HepG2 (cell line): ENCODE data around the gene KCNJ5. TPM values are rescaled to one million over a fixed set of nuclear protein-coding genes. Genes with fewer than 3 reads are reported as not detected.

Experiments used
- ATAC-seq: fragments of 200-7000 bp; cut with Tn5 transposase; 3 replicates; pipeline ENCODE4 v1.9.1; 2020; ENCODE audit warnings: mild to moderate bottlenecking, moderate library complexity
- BruUV-seq: library from RNA; stranded (reverse); fragments of 400-500 nt; replicated peaks from 2 replicates; lab custom pipeline; 2021; lab: Mats Ljungman, UMichigan
- CTCF ChIA-PET: fragments of 300-600 bp; formaldehyde crosslinking; extraction: SDS; loops from one replicate; lab custom pipeline; 2021; ENCODE audit warnings: low total read pairs, inconsistent platforms, low intra/inter-chr PET ratio; lab: Yijun Ruan, JAX
- POLR2A ChIA-PET: fragments of 350-600 bp; sonication (Branson Sonifier 250); formaldehyde crosslinking; loops from one replicate; lab custom pipeline; 2020; ENCODE audit warnings: antibody characterized with exemption, inconsistent platforms; lab: Yijun Ruan, JAX
- DNase-seq: peaks from one replicate; pipeline ENCODE4 v3.0.0-alpha.2; 2015; ENCODE audit warnings: low spot score
- FAIRE-seq: peaks from 3 replicates; lab custom pipeline; 2011; peaks lifted over from hg19 to GRCh38; lab: Jason Lieb, UNC
- H2AFZ ChIP-seq: one replicate; pipeline ENCODE4 v1.6.1; 2011; ENCODE audit warnings: low read length, inconsistent platforms
- H3K27ac ChIP-seq: fragments of 300-600 bp; 3 replicates; pipeline ENCODE4 v1.8.0; 2011; ENCODE audit warnings: mixed run types, mild to moderate bottlenecking, mixed read lengths, low read length, inconsistent platforms; ENCODE audit not compliant: insufficient read depth; ENCODE audit errors: extremely low read length
- H3K27me3 ChIP-seq, 2 experiments: fragments of 200-600 bp in 1 of 2; 2 replicates in 1 of 2; 3 replicates in 1 of 2; pipeline versions ENCODE4 v1.6.0 to v1.8.0; 2011; ENCODE audit warnings: low read length in 2 of 2, mild to moderate bottlenecking in 2 of 2, moderate library complexity in 2 of 2, inconsistent platforms in 1 of 2; ENCODE audit not compliant: insufficient read depth in 2 of 2, control insufficient read depth in 1 of 2
- H3K36me3 ChIP-seq, 2 experiments: fragments of 200-600 bp in 1 of 2; replicated peaks in 1 of 2; 2 replicates in 1 of 2; 3 replicates in 1 of 2; pipeline versions ENCODE4 v1.5.1 to v1.8.0; 2011; ENCODE audit warnings: low read length in 2 of 2, inconsistent platforms in 1 of 2; ENCODE audit not compliant: insufficient read depth in 2 of 2, control insufficient read depth in 1 of 2
- H3K4me1 ChIP-seq: 2 replicates; pipeline ENCODE4 v1.5.1; 2012; ENCODE audit warnings: low read length, inconsistent platforms; ENCODE audit not compliant: insufficient read depth
- H3K4me2 ChIP-seq: 2 replicates; pipeline ENCODE4 v1.6.0; 2011; ENCODE audit warnings: low read depth, low read length, inconsistent platforms
- H3K4me3 ChIP-seq, 3 experiments: fragments of 200-600 bp in 1 of 3; sonication (generic), shearing (Covaris generic) in 1 of 3; replicated peaks in 1 of 3; 2 replicates each; pipeline ENCODE4 v1.5.1; 2011 to 2016; ENCODE audit warnings: low read length in 3 of 3, inconsistent platforms in 2 of 3, low read depth in 2 of 3, mild to moderate bottlenecking in 2 of 3, control low read depth in 1 of 3, mixed read lengths in 1 of 3; ENCODE audit not compliant: insufficient read depth in 1 of 3
- H3K79me2 ChIP-seq: one replicate; pipeline ENCODE4 v1.6.1; 2011; ENCODE audit warnings: low read length, inconsistent platforms; ENCODE audit not compliant: insufficient read depth
- H3K9ac ChIP-seq: 2 replicates; pipeline ENCODE4 v1.6.0; 2011; ENCODE audit warnings: mild to moderate bottlenecking, low read depth, low read length, inconsistent platforms; ENCODE audit not compliant: insufficient read depth
- H3K9me3 ChIP-seq: 2 replicates; pipeline ENCODE4 v1.5.1; 2012; ENCODE audit warnings: mild to moderate bottlenecking, low read length
- H4K20me1 ChIP-seq: 2 replicates; pipeline ENCODE4 v1.6.0; 2011; ENCODE audit warnings: inconsistent platforms, mild to moderate bottlenecking, low read length, moderate library complexity; ENCODE audit not compliant: insufficient read depth
- ATF1 ChIP-seq: IDR thresholded peaks from 2 replicates; pipeline ENCODE4 v1.6.1; 2016; ENCODE audit warnings: mild to moderate bottlenecking, control low read depth
- ERF ChIP-seq: IDR thresholded peaks from 2 replicates; pipeline ENCODE4 v1.6.1; 2018; ENCODE audit warnings: missing biosample characterization, missing genetic modification reagents
- FOXK1 ChIP-seq: sonication (generic); formaldehyde crosslinking; IDR thresholded peaks from 2 replicates; pipeline ENCODE4 v1.4.0; 2020; ENCODE audit warnings: low read depth, missing genetic modification reagents, borderline replicate concordance
- HNRNPL ChIP-seq: fragments of 200-400 bp; formaldehyde crosslinking; IDR thresholded peaks from 2 replicates; pipeline ENCODE4 v1.6.1; 2017; ENCODE audit warnings: mild to moderate bottlenecking, low read depth, low read length
- KMT2B ChIP-seq: IDR thresholded peaks from 2 replicates; pipeline ENCODE4 v1.6.1; 2016; ENCODE audit warnings: missing genetic modification reagents, missing compliant biosample characterization
- MYNN ChIP-seq: sonication (generic); formaldehyde crosslinking; IDR thresholded peaks from 2 replicates; pipeline ENCODE4 v1.4.0; 2020; ENCODE audit warnings: mild to moderate bottlenecking, low read depth, missing genetic modification reagents
- NCOA2 ChIP-seq: sonication (generic); formaldehyde crosslinking; IDR thresholded peaks from 2 replicates; pipeline ENCODE4 v1.8.0; 2022; ENCODE audit warnings: inconsistent platforms
- PHF21A ChIP-seq: sonication (generic); formaldehyde crosslinking; IDR thresholded peaks from 2 replicates; pipeline ENCODE4 v1.5.0; 2020; ENCODE audit warnings: mild to moderate bottlenecking, missing genetic modification reagents
- ZNF136 ChIP-seq: sonication (generic); formaldehyde crosslinking; IDR thresholded peaks from 2 replicates; pipeline ENCODE4 v1.8.1; 2022; ENCODE audit warnings: low read depth, mild to moderate bottlenecking, moderate library complexity, missing genetic modification reagents
- ZNF512B ChIP-seq: sonication (generic); formaldehyde crosslinking; IDR thresholded peaks from 2 replicates; pipeline ENCODE4 v1.5.1; 2020; ENCODE audit warnings: missing genetic modification reagents, mild to moderate bottlenecking, borderline replicate concordance
- ZNF772 ChIP-seq: sonication (generic); formaldehyde crosslinking; IDR thresholded peaks from 2 replicates; pipeline ENCODE4 v1.5.0; 2020; ENCODE audit warnings: mild to moderate bottlenecking, missing genetic modification reagents
- ZNF883 ChIP-seq: sonication (generic); formaldehyde crosslinking; IDR thresholded peaks from 2 replicates; pipeline ENCODE4 v1.5.1; 2020; ENCODE audit warnings: mild to moderate bottlenecking, missing genetic modification reagents; ENCODE audit errors: not compliant biosample characterization
- ZSCAN22 ChIP-seq: sonication (generic); formaldehyde crosslinking; IDR thresholded peaks from 2 replicates; pipeline ENCODE4 v1.4.0; 2020; ENCODE audit warnings: mild to moderate bottlenecking, missing genetic modification reagents
- WGBS: methylation state at CpG from one replicate; pipeline ENCODE4 v1.1.6; 2017; ENCODE audit warnings: low lambda C conversion rate; 5-methylcytosine and 5-hydroxymethylcytosine counted together
- in situ Hi-C: cut with HindIII; loops from 2 replicates; pipeline ENCODE4 v1.10.0; 2017; ENCODE audit warnings: low pct_unique_long_range_greater_than_20kb; ENCODE audit not compliant: extremely low pct_ligation_motif_present
- intact Hi-C: fragments of 100-400 bp; cut with micrococcal nuclease; formaldehyde crosslinking; loops from one replicate; pipeline ENCODE4 v1.10.0; 2022; ENCODE audit not compliant: unreplicated experiment
- polyA plus RNA-seq, 8 experiments: library from polyadenylated mRNA; depleted of rRNA in 3 of 8; stranded (reverse) in 7 of 8; unstranded in 1 of 8; fragments of >200 nt; fragmentation: Illumina TruSeq in 4 of 8; extraction: Trizol in 4 of 8; gene quantifications; 2 replicates each; pipeline versions ENCODE4 v1.2.1 to v1.2.3, GENCODE V29; 2011 to 2016; ENCODE audit warnings: low read depth in 4 of 8, missing spikeins in 1 of 8, mixed read lengths in 1 of 8; ENCODE audit not compliant: insufficient read depth in 1 of 8
- total RNA-seq, 5 experiments: library from RNA; depleted of rRNA; stranded (reverse); fragments of >200 nt; fragmentation: Illumina TruSeq; extraction: Trizol; gene quantifications; 2 replicates each; pipeline ENCODE4 v1.2.3, GENCODE V29; 2016; ENCODE audit warnings: low read depth in 1 of 5

Gene KCNJ5
- total and polyA plus RNA-seq, 2 of the 13 experiments (the other 11 are each of a cell fraction or from before 2014, with no cell fraction given) = not detected

- TF ChIP-seq ZNF512B (CRISPR knock-in tag) = no peak
- no peak for TF ChIP-seq ZNF772 (CRISPR knock-in tag)
- TF ChIP-seq ZNF136 = no peak
- TF ChIP-seq MYNN = no peak
These were observed 38.3 kb downstream of the KCNJ5 start (continued) for GRCh38 chr11:128929468-128929867.

GRCh38 chr11:128929991-128930390, 38.8 kb downstream of the KCNJ5 start:
- DNase-seq (no peak), ATAC-seq (no peak), FAIRE-seq (no peak)
- 19% methylated on average over 3 of the region's 12 CpGs for WGBS
- H4K20me1 ChIP-seq = no peaks in the 10 kb centered on the region
- no peaks in the 10 kb centered on the region for H3K79me2 ChIP-seq
- no peaks in the 10 kb centered on the region for H3K9me3 ChIP-seq
- no peaks in the 10 kb centered on the region for H3K36me3 ChIP-seq
- intact Hi-C loops = no loop called here
- ChIA-PET POLR2A (no interaction called here), CTCF (no interaction called here)
- H3K4me3 ChIP-seq = no peak overlapping the region
- BruUV-seq = no TSS peak
- H3K27ac ChIP-seq = no peak overlapping the region
- H3K27me3 ChIP-seq = peaks cover 1 to 30% of the 10 kb centered on the region in 2 experiments
- TF ChIP-seq ZSCAN22 (CRISPR knock-in tag) (no peak), ATF1 (CRISPR knock-in tag) (no peak), ERF (no peak), HNRNPL (no peak), KMT2B (CRISPR knock-in tag) (no peak), PHF21A (no peak), ZNF883 (CRISPR knock-in tag) (no peak), FOXK1 (CRISPR knock-in tag) (no peak), NCOA2 (CRISPR knock-in tag) (no peak)
- H3K4me1 ChIP-seq = no peaks in the 10 kb centered on the region
- H3K4me2 ChIP-seq = no peak overlapping the region
- no peak overlapping the region for H3K9ac ChIP-seq
- in situ Hi-C loops = no loop called here
- H2AFZ ChIP-seq = no peak overlapping the region
